ENCODE measurements around the gene ZNF605. TPM values are rescaled to one million over a fixed set of nuclear protein-coding genes. Genes with fewer than 3 reads are reported as not detected.

The ZNF605 gene
- total and polyA plus RNA-seq, 2 donors (not counting 1 experiment from before 2014, with no cell fraction given), result 6.0 to 21.7 TPM

DNA sequence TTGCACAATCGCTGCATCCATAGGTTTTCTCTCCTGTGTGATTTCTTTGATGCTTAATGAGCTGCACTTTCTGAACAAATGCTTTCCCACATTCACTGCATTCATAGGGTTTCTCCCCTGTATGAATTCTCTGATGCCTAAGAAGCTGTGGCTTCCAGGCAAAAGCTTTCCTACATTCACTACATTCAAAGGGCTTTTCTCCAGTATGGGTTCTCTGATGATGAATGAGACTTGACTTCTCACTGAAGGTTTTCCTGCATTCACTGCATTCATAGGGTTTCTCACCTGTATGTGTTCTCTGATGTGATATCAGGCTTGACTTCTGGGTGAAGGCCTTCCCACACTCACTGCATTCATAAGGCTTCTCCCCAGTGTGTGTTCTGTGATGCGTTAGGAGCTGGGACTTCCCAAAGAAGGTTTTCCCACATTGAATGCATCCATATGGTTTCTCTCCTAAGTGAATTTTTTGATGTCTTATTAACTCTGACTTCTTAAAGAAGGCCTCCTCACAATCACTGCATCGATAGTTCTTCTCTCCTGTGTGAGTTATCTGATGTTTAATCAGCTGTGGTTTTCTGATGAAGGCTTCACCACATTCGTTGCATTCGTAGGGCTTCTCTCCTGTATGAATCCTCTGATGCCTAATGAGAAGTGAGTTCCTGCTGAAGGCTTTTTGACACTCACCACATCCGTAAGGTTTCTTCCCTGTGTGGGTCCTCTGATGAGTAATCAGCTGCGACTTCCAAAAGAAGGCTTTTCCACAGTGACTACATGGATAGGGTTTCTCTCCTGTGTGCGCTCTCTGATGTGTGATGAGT is 30.3 kb downstream of the ZNF605 start:
- H3K27me3 Mint-ChIP-seq, result no peaks in the 10 kb centered on the region
- TF ChIP-seq EZH2 (IDR thresholded peaks at IDR 0.05; ENCODE audit: borderline replicate concordance, insufficient read depth, low read depth, low read length, poor library complexity, severe bottlenecking), result no peak
- TF ChIP-seq, protein P1, sequence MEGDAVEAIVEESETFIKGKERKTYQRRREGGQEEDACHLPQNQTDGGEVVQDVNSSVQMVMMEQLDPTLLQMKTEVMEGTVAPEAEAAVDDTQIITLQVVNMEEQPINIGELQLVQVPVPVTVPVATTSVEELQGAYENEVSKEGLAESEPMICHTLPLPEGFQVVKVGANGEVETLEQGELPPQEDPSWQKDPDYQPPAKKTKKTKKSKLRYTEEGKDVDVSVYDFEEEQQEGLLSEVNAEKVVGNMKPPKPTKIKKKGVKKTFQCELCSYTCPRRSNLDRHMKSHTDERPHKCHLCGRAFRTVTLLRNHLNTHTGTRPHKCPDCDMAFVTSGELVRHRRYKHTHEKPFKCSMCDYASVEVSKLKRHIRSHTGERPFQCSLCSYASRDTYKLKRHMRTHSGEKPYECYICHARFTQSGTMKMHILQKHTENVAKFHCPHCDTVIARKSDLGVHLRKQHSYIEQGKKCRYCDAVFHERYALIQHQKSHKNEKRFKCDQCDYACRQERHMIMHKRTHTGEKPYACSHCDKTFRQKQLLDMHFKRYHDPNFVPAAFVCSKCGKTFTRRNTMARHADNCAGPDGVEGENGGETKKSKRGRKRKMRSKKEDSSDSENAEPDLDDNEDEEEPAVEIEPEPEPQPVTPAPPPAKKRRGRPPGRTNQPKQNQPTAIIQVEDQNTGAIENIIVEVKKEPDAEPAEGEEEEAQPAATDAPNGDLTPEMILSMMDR (IDR thresholded peaks at IDR 0.05), result no peak
- no peaks in the 10 kb centered on the region for H3K4me1 ChIP-seq (ENCODE audit: control insufficient read depth in 2 of 2, insufficient read depth in 2 of 2, low read length in 2 of 2)
- no peak overlapping the region for H3K27ac ChIP-seq (ENCODE audit: low read length in 2 of 2)
- ChIA-PET CTCF (no interaction called here), POLR2A (no interaction called here)
- no peaks in the 10 kb centered on the region for H3K79me2 ChIP-seq (ENCODE audit: control insufficient read depth, insufficient read depth, low read length)
- no peaks in the 10 kb centered on the region for H3K4me1 Mint-ChIP-seq
- no peaks in the 10 kb centered on the region for H3K27me3 ChIP-seq (replicated peaks in 1 of 4; ENCODE audit: control extremely low read depth in 1 of 4, control insufficient read depth in 3 of 4, insufficient read depth in 4 of 4, low read length in 3 of 4)
- no peak overlapping the region for H3K27ac Mint-ChIP-seq
- H3K4me2 ChIP-seq (replicated peaks; ENCODE audit: low read depth, low read length, poor library complexity, severe bottlenecking), result no peak overlapping the region
- H3K9ac ChIP-seq (ENCODE audit: low read length), result peak overlapping the region; percentile 8
- no peaks in the 10 kb centered on the region for H3K36me3 ChIP-seq (replicated peaks in 1 of 2; ENCODE audit: control extremely low read depth in 1 of 2, control insufficient read depth in 1 of 2, extremely low read depth in 1 of 2, insufficient read depth in 2 of 2, low read length in 1 of 2)
- intact Hi-C loops (cut with micrococcal nuclease), result no loop called here
- no CpG with 5 or more reads among the region's 8 CpGs for WGBS (ENCODE audit: insufficient coverage)
- DNase-seq (no peak), ATAC-seq (ENCODE audit: low read depth) (no peak)
- peak overlapping the region in 1 of 5 experiments; percentile 22 for H3K4me3 ChIP-seq (ENCODE audit: control extremely low read depth in 1 of 5, extremely low read depth in 1 of 5, insufficient read depth in 1 of 5, low read depth in 2 of 5, low read length in 4 of 5)
- peaks cover 17 to 93% (median 59%) of the 10 kb centered on the region in 3 donors for H3K9me3 ChIP-seq (ENCODE audit: control extremely low read depth in 1 of 3, control insufficient read depth in 2 of 3, insufficient read depth in 1 of 3, low read length in 2 of 3)
- no peaks in the 10 kb centered on the region for H4K20me1 ChIP-seq (ENCODE audit: control insufficient read depth, insufficient read depth, low read length, poor library complexity, severe bottlenecking)
- H3K9me3 Mint-ChIP-seq (ENCODE audit: insufficient read depth), result peaks cover 19% of the 10 kb centered on the region
- no peak overlapping the region for H2AFZ ChIP-seq (ENCODE audit: insufficient read depth, low read depth, low read length, poor library complexity, severe bottlenecking)
- no peak overlapping the region for H3K4me3 Mint-ChIP-seq

DNA sequence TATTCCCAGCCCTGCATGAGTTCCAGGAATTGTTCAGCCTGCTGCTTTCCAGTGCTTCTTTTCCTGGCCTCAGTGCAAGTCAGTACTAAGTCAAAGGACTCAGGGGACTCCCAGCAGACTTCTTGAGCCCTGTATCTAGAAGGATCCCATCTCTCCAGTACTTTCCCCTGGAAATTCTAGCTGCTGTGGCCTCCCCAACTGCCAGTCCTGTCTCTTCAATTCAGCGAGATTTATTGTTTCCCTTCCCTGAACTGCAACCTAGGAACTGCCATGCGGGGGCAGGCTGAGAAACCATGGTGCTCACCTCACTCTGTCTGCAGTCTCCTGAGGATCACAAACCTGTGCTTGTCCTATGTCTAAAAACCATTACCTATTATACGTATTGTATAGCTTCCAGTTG is 31.8 kb downstream of the ZNF605 start:
- Mint-ChIP-seq H3K4me3 (no peak overlapping the region), H3K4me1 (no peaks in the 10 kb centered on the region), H3K27ac (no peak overlapping the region), H3K9me3 (ENCODE audit: insufficient read depth) (peaks cover 16% of the 10 kb centered on the region), H3K27me3 (no peaks in the 10 kb centered on the region)
- 100% methylated on average over 2 of the region's 3 CpGs for WGBS (ENCODE audit: insufficient coverage)
- no peaks in the 10 kb centered on the region for H4K20me1 ChIP-seq (ENCODE audit: control insufficient read depth, insufficient read depth, low read length, poor library complexity, severe bottlenecking)
- intact Hi-C loops (cut with micrococcal nuclease), result no loop called here
- ATAC-seq (ENCODE audit: low read depth) (no peak), DNase-seq (no peak)
- no peak overlapping the region for H3K9ac ChIP-seq (ENCODE audit: low read length)
- POLR2A ChIA-PET, result no interaction called here
- no peaks in the 10 kb centered on the region for H3K4me1 ChIP-seq (ENCODE audit: control insufficient read depth in 2 of 2, insufficient read depth in 2 of 2, low read length in 2 of 2)
- no peaks in the 10 kb centered on the region for H3K27me3 ChIP-seq (replicated peaks in 1 of 4; ENCODE audit: control extremely low read depth in 1 of 4, control insufficient read depth in 3 of 4, insufficient read depth in 4 of 4, low read length in 3 of 4)
- TF ChIP-seq, protein P1 (IDR thresholded peaks at IDR 0.05), result no peak
- no peak for TF ChIP-seq EZH2 (IDR thresholded peaks at IDR 0.05; ENCODE audit: borderline replicate concordance, insufficient read depth, low read depth, low read length, poor library complexity, severe bottlenecking)
- no peak overlapping the region for H3K27ac ChIP-seq (ENCODE audit: low read length in 2 of 2)
- CTCF ChIA-PET, result no interaction called here
- no peaks in the 10 kb centered on the region for H3K36me3 ChIP-seq (replicated peaks in 1 of 2; ENCODE audit: control extremely low read depth in 1 of 2, control insufficient read depth in 1 of 2, extremely low read depth in 1 of 2, insufficient read depth in 2 of 2, low read length in 1 of 2)
- no peak overlapping the region for H2AFZ ChIP-seq (ENCODE audit: insufficient read depth, low read depth, low read length, poor library complexity, severe bottlenecking)
- H3K4me3 ChIP-seq (ENCODE audit: control extremely low read depth in 1 of 5, extremely low read depth in 1 of 5, insufficient read depth in 1 of 5, low read depth in 2 of 5, low read length in 4 of 5), result peak overlapping the region in 1 of 5 experiments; percentile 30
- peaks cover 17 to 83% (median 62%) of the 10 kb centered on the region in 3 donors for H3K9me3 ChIP-seq (ENCODE audit: control extremely low read depth in 1 of 3, control insufficient read depth in 2 of 3, insufficient read depth in 1 of 3, low read length in 2 of 3)
- no peaks in the 10 kb centered on the region for H3K79me2 ChIP-seq (ENCODE audit: control insufficient read depth, insufficient read depth, low read length)
- no peak overlapping the region for H3K4me2 ChIP-seq (replicated peaks; ENCODE audit: low read depth, low read length, poor library complexity, severe bottlenecking)

Data from B cell (primary cell).